Regular cardiac myocyte (primary cell): ENCODE data around the gene SLC12A4. TPM values are rescaled to one million over a fixed set of nuclear protein-coding genes. Genes with fewer than 3 reads are reported as not detected.

Experiments
- total RNA-seq: library from RNA; depleted of rRNA; stranded (reverse); fragments of >200 nt; gene quantifications from 2 replicates; pipeline ENCODE4 v1.2.3, GENCODE V29; 2014

SLC12A4 gene
- 103 and 122 TPM in 2 replicates for total RNA-seq

GRCh38 chr16:67968400-67969253 lies at the start of gene SLC12A4:
Gene SLC12A4 (minus strand): TSS chr16:67968637. CDS start chr16:67968553, 84 bp downstream.

DNA sequence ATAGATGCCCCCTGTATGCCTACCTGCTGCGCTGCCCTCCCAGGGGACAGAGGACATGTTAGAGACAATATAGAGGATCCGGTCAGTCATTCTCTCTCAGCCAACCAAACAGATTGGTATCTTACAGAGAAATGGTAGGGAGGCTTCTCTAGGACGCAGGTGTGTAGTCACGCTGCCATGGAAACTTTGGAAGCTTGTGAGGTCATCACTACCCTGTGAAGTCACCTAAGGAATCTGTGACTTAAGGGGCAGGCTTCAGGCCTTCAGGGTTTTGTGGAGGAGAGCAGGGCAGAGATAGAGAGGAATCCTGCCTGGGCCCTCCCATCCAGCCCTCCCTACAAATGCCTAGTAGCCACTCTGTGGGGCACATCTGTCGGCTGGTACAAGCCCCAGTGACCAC lies 47.2 kb upstream of the SLC12A4 start, which contains the start of gene DPEP2NB:
Gene DPEP2NB, minus strand, starts transcription at position 231 of the 400 bp plus-strand sequence. Its CDS starts 141 bp downstream, at position 90.

GRCh38 chr16:67998779-67999688 lies 30.6 kb upstream of the SLC12A4 start, which contains the start of gene DPEP2:
Gene DPEP2 (minus strand): TSS chr16:67999484. CDS start chr16:67993212, 6,272 bp downstream.

DNA sequence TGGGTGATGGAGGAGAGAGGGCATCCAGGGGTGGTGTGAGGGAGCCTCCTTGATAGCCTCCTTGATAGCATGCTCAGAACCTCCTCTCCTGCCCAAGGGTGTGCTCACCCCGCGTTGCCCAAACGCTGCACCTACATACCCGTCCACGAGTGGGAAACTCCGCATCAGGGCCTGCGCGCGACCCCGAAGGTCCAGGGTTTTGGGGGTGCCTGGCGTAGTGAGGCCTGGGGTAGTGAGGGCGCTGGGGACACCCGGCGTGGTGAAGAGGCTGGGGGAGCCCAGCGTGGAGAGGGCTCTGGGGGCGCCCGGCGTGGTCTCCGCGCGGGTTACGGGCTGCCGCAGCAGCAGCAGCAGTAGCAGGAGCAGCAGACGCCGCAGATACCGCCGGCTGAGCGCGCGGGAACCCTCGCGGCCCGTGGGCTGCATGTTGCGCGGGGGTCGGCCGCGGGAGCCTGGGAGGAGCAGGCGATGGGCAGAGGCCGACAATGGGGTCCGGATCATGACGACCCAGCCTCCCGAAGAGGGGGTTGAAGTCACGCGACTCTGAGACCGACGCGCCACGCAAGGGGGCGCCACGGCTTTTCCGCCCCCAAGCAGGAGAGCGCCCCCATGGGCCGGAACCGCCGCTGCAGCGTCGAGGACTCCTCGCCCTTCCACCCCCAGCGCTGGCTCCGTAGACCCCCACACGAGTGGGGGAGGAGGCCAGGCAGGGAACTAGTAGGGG lies 11.7 kb upstream of the SLC12A4 start, which contains the start of gene DPEP3:
Gene DPEP3, minus strand, starts transcription at position 545 of the 724 bp plus-strand sequence. Its CDS starts 119 bp downstream, at position 426.

GRCh38 chr16:67943619-67944504 lies 24.6 kb downstream of the SLC12A4 start, which contains the start of gene LCAT:
Gene LCAT (minus strand): TSS chr16:67944120. CDS start chr16:67944101, 19 bp downstream.

DNA sequence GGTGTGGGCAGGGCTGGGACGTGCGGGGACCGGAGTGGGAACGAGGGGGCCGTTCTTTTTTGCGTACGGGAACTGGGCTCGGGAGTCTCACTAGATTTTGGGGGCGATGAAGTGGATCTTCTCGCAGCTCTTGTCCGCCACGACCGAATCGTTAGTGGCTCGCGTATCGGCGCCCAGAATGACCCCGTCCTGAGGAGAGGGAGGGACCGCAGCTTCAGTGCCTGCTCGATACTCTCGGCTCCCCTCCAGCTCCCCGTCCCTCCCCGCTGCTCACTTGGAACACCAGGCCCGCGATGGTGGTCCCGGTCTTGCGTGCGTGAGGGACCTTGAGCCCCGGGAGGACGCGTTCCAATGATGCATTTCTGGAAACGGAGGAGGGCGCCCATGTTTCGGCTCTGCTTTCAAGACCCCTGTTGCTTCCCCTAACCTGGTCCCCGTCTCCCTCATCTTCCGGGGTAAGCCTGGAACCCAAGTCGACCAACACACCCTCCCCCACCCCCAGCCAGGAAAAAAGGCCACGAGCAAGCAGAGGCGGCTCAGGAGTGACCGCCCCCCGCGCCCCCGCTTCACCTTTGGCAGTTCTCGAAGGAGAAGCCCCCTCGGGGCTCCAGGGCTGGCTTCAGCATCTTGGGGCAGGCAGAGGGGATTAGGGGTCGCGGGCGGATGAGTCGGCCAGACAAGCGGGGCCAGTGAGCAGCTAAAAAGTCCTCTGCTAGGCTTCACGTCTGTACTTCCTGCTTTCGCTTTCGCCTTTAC lies 32.1 kb downstream of the SLC12A4 start, which contains the start of gene PSMB10:
Gene PSMB10, minus strand, starts transcription at position 727 of the 756 bp plus-strand sequence. Its CDS starts 101 bp downstream, at position 626.

DNA sequence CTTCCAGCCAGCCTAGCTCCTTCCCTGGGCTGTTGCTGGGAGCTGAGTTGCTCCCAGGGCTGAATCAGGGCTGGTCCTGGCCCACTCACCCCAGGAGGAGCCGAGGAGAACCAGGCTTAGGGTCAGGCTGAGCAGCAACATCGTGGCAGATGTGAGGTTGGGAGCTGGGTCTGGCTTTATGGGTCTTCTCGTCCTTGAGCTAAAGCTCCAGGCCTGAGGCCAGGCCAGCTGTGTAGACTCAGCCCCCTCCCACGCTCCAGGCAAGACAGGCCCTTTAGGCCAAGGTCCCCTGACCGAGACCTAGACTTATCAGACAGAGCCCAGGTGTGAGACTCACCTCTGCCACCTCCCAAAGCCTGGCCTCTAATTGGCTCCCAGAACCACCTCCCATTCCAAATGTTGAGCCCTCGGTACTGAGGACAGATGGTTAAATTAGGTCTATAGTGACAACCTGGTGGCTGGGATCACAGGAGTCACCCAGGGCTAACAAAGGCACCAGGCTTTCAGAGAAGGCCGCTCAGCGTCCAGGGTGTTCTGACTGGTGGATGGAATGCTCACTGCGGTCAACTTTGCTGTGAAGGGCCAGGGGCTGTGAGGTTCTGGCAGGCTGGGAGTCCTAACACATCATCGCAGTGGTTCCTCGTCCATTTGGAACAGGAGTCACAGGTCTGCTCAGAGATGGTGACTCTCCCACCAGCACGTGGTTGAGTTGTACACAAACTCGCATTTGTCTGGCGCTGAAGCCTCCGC lies 36.5 kb downstream of the SLC12A4 start, which contains the start of gene CTRL:
Gene CTRL, minus strand, starts transcription at position 151 of the 750 bp plus-strand sequence. Its CDS starts 10 bp downstream, at position 141.

Other genes with a start within 250 kb of the SLC12A4 start
- gene GFOD2, start 249.3 kb downstream of the SLC12A4 start, total RNA-seq, result 11.3 and 17.3 TPM in 2 replicates
- 3.1 and 3.8 TPM in 2 replicates for gene RANBP10, start 162.1 kb downstream of the SLC12A4 start, total RNA-seq
- 0.38 and 1.1 TPM in 2 replicates for gene TSNAXIP1, start 161.7 kb downstream of the SLC12A4 start, total RNA-seq
- 34.7 and 39.5 TPM in 2 replicates for gene THAP11, start 126.3 kb downstream of the SLC12A4 start, total RNA-seq
- 153 and 331 TPM in 2 replicates for gene NUTF2, start 121.7 kb downstream of the SLC12A4 start, total RNA-seq
- gene CENPT, start 120.9 kb downstream of the SLC12A4 start, total RNA-seq, result 24.2 and 40.6 TPM in 2 replicates
- gene EDC4, start 95.6 kb downstream of the SLC12A4 start, total RNA-seq, result 32.7 and 59.4 TPM in 2 replicates
- gene NRN1L, start 83.8 kb downstream of the SLC12A4 start, total RNA-seq, result not detected in 2 replicates
- gene PSKH1, start 75.4 kb downstream of the SLC12A4 start, total RNA-seq, result 13.5 and 14.8 TPM in 2 replicates
- 0.56 and 0.96 TPM in 2 replicates for gene CTRL, start 36.8 kb downstream of the SLC12A4 start, total RNA-seq
- gene PSMB10, start 31.8 kb downstream of the SLC12A4 start, total RNA-seq, result 47.9 and 55.8 TPM in 2 replicates
- gene LCAT, start 24.5 kb downstream of the SLC12A4 start, total RNA-seq, result 3.1 and 8.5 TPM in 2 replicates
- not detected in 2 replicates for gene DPEP3, start 11.9 kb upstream of the SLC12A4 start, total RNA-seq
- gene DPEP2, start 30.8 kb upstream of the SLC12A4 start, total RNA-seq, result under 0.01 TPM in 1 of 2 replicates, not detected in the other
- not detected in 2 replicates for gene DPEP2NB, start 47.3 kb upstream of the SLC12A4 start, total RNA-seq
- 6.2 and 10.2 TPM in 2 replicates for gene DDX28, start 54.6 kb upstream of the SLC12A4 start, total RNA-seq
- 14.4 and 23.2 TPM in 2 replicates for gene DUS2, start 54.6 kb upstream of the SLC12A4 start, total RNA-seq
- gene NFATC3, start 116.7 kb upstream of the SLC12A4 start, total RNA-seq, result 9.2 and 12.1 TPM in 2 replicates